Cardiac septum (tissue), 1 donor: ENCODE measurements around the gene RPS14. TPM values are rescaled to one million over a fixed set of nuclear protein-coding genes. Genes with fewer than 3 reads are reported as not detected.
A peak's percentile ranks its signal among the peaks of the same experiment; 100 is the strongest.
"Not testable (repeated sequence)": the region's sequence is repeated elsewhere in the genome, so short reads cannot be mapped to it uniquely, and the experiment has no call there.

Experiments
- DNase-seq: peaks from one replicate; pipeline ENCODE4 v3.0.0-alpha.2; 2020; ENCODE audit warnings: low spot score
- intact Hi-C: fragments of 100-400 bp; cut with DNase I; formaldehyde crosslinking; loops from one replicate; pipeline ENCODE4 v1.14.0; 2022
- total RNA-seq: library from RNA; stranded (reverse); fragmentation: NEBNext Ultra II Directional; extraction: Animal tissue kit (Norgen Biotek cat#: 25700); gene quantifications from one replicate; pipeline ENCODE4 v1.2.1, GENCODE V29; 2021
- donor health status: DM: no; HTN: no; CAD: no.

Gene RPS14
- total RNA-seq, 1 donor from 2014 or later = 852 TPM

- DNase-seq = peak; percentile 80
- intact Hi-C loops = no loop called here
Measured at GRCh38 chr5:150428106-150428876, 21.2 kb downstream of the RPS14 start.

- DNase-seq, intact Hi-C loops: not testable (repeated sequence)
Measured at GRCh38 chr5:150426165-150426564, 23.4 kb downstream of the RPS14 start.

GRCh38 chr5:150422758-150423157, 26.8 kb downstream of the RPS14 start:
- no peak for DNase-seq
- intact Hi-C loops = no loop called here

- DNase-seq = no peak
- intact Hi-C loops = no loop called here
Measured at GRCh38 chr5:150422075-150422474, 27.5 kb downstream of the RPS14 start.

GRCh38 chr5:150419630-150420270, 29.8 kb downstream of the RPS14 start:
- intact Hi-C loops = no loop called here
- no peak for DNase-seq

GRCh38 chr5:150413902-150414790, 35.4 kb downstream of the RPS14 start:
- intact Hi-C loops, DNase-seq: not testable (repeated sequence)

- no peak for DNase-seq
- intact Hi-C loops = no loop called here
Measured at GRCh38 chr5:150413176-150413901, 36.2 kb downstream of the RPS14 start.

- intact Hi-C loops = no loop called here
- peak; percentile 92 for DNase-seq
Measured at GRCh38 chr5:150412319-150413175, 37.0 kb downstream of the RPS14 start, which contains the start of gene CD74. CD74 (minus strand) TSS chr5:150412910; CDS start chr5:150412749, 161 bp downstream.

GRCh38 chr5:150411245-150411979, 38.1 kb downstream of the RPS14 start:
- no peak for DNase-seq
- intact Hi-C loops = no loop called here

GRCh38 chr5:150410524-150411244, 38.9 kb downstream of the RPS14 start:
- no peak for DNase-seq
- intact Hi-C loops = no loop called here

- intact Hi-C loops = no loop called here
- DNase-seq = peak; percentile 90
Measured at GRCh38 chr5:150409638-150410523, 39.7 kb downstream of the RPS14 start.

- intact Hi-C loops = no loop called here
- DNase-seq = no peak
Measured at GRCh38 chr5:150408231-150408943, 41.2 kb downstream of the RPS14 start.

GRCh38 chr5:150407096-150407720, 42.3 kb downstream of the RPS14 start:
- DNase-seq = no peak
- intact Hi-C loops = no loop called here

- DNase-seq = no peak
- intact Hi-C loops = no loop called here
Measured at GRCh38 chr5:150406723-150407095, 42.8 kb downstream of the RPS14 start.

- no peak for DNase-seq
- intact Hi-C loops = no loop called here
Measured at GRCh38 chr5:150406103-150406722, 43.3 kb downstream of the RPS14 start.
